GM18505 (cell line): ENCODE results near the gene DZIP3.

ENCODE experiments used
- ATAC-seq: cut with Tn5 transposase; IDR thresholded peaks from one replicate; pipeline ENCODE4 v1.9.1; 2021; ENCODE audit not compliant: unreplicated experiment
- POLR2A ChIP-seq: IDR thresholded peaks from 4 replicates; pipeline ENCODE4 v1.6.1; 2011; ENCODE audit warnings: borderline replicate concordance; ENCODE audit not compliant: insufficient read depth, insufficient read length; ENCODE audit errors: extremely low read depth

Gene DZIP3

GRCh38 chr3:108564564-108564963 lies 25.0 kb upstream of the DZIP3 start:
- no peak for ATAC-seq
- no peak for TF ChIP-seq POLR2A

- no peak for ATAC-seq
- no peak for TF ChIP-seq POLR2A
These were observed 24.0 kb upstream of the DZIP3 start for GRCh38 chr3:108565506-108565905.

DNA sequence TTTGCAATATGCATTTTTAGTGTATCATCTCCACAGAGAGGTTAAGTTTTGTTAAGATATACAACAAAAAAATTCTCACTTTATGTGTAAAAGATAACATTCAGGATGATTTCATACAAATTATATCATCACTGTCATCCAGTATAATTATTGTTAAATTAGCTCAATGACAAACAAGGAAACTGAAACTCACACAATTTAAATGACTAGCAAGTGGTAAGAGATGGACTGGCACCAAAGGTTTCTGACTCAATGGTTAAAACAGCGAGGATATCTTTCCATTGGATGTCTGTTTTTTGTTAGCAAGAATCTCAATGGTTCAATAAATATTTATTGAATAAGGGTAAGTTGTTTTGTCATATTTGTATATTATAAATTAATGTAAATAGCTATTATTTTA lies 22.9 kb upstream of the DZIP3 start:
- ATAC-seq: no peak

DNA sequence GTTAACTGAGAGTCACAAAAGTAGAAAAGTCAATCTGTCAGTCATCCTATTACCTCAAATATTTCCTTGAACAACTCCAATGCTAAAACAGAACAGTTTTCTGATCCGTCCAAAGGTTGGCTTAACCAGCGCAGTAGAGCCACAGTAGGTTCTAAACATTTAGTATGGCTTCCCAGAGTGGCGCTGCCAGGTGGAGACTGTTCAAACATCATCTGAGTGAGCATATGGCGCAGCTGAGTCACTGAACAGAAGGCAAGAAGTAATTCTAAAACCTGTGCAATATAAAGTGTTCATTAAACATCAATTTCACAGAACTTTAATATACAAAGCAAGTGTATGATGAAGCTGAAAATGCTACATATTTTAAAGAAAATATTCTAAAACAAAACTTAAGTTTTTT lies 20.2 kb upstream of the DZIP3 start:
- no peak for TF ChIP-seq POLR2A
- no peak for ATAC-seq

More for the DNA sequence above, 22.9 kb upstream of the DZIP3 start:
- no peak for TF ChIP-seq POLR2A

- no peak for ATAC-seq
- no peak for TF ChIP-seq POLR2A
These were observed 11.5 kb upstream of the DZIP3 start for GRCh38 chr3:108578064-108578463.

DNA sequence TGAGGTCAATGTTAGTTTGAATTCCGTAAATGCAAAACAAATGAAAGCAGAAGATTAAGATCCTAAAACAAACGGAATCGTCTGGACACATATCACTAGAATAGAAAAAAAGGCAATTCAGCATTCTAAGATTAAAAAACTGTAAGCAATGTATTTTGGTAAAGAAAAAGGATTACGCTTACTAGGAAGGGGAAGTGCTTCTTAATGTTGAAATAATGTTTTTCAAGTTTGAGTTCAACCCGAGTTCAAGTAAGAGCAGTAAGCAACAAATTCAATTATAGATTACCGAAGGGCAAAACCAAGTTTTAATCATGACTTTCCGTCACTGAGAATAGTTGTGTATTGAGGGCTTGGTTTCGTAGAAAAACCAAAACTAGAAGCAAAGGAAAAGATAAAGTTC lies 921 bp upstream of the DZIP3 start:
- no peak for TF ChIP-seq POLR2A
- no peak for ATAC-seq

- ATAC-seq: no peak
- no peak for TF ChIP-seq POLR2A
These were observed 439 bp downstream of the DZIP3 start for GRCh38 chr3:108589998-108590323.

GRCh38 chr3:108590460-108590859 lies 938 bp downstream of the DZIP3 start:
- no peak for TF ChIP-seq POLR2A
- ATAC-seq: no peak

- ATAC-seq: no peak
- TF ChIP-seq POLR2A: no peak
These were observed 5.8 kb downstream of the DZIP3 start for GRCh38 chr3:108595321-108595720.

- ATAC-seq: no peak
- no peak for TF ChIP-seq POLR2A
These were observed 8.9 kb downstream of the DZIP3 start for GRCh38 chr3:108598375-108598774.

GRCh38 chr3:108599677-108600409 lies 10.3 kb downstream of the DZIP3 start:
- no peak for TF ChIP-seq POLR2A
- no peak for ATAC-seq

DNA sequence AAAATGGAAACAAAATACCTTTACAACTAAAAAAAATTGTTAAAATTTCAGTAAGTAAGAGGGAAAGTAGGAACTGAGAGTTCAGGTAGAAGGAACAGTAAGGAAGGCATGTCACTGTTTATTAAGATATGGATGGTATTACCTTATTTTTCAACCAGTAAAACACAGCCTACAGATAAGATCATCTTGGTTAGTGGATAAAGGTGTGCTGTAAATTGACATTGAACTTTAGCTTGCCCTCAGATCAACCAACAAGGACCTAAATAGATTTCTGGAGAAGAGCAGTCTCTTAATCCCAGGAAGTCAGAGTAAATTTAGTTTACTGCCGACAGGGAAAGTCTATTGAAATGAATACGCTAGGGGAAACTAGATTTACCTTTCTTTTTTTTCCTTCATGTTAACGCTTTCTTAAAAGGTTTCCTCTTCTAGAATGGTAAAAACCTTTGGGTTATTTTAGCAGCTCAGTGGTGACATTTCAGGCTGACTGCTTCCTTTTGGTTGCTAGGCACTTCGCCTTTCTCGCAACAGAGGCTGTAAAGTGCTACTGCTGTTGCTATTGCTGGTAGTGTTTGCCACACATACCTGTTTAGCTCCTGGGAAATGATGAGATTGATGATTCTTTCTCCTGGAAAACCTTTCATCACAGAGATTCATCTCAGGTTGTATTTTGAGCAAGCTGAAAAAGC lies 12.9 kb downstream of the DZIP3 start:
- peak; percentile 77 for ATAC-seq
- no peak for TF ChIP-seq POLR2A

DNA sequence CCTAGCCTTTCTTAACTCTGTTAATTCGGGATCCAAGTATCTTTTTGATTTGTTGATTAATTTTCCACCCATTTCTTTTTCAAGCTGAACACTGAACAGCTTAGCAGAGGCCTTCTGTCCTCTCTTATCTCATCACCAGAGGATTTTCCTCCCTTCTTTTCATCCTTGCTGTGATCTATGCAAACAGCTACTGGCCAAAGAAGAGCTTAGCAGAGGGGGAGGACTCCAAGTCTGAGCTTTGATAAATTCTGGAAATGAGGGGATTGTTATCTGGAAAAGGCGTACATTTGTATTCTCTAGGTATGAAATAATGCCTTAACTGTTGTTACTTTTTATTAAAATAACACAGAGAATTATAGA lies 13.4 kb downstream of the DZIP3 start:
- no peak for TF ChIP-seq POLR2A

DNA sequence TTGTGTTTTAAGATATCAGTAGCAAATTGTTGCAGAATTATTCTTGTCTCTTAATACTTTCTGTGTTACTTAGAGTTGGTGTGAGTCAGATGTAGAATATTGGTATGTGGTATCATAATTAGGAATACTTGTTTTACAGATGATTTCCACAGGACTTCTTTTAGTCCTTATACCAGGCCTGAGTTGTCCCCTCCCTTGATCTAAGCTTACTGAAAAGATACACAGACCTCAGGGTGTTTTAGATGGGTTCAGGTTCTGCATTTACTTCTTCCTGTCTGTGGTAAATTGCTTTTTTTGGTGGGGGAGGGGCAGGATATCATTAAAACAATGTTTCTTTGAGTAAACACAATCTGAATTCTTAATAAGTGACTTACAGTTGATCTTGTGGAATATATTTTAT lies 14.2 kb downstream of the DZIP3 start:
- ATAC-seq: peak; percentile 48
- no peak for TF ChIP-seq POLR2A

More for the DNA sequence above, 13.4 kb downstream of the DZIP3 start:
- ATAC-seq: peak; percentile 2

GRCh38 chr3:108605028-108605427 lies 15.5 kb downstream of the DZIP3 start:
- no peak for TF ChIP-seq POLR2A
- ATAC-seq: no peak

GRCh38 chr3:108605491-108605890 lies 16.0 kb downstream of the DZIP3 start:
- ATAC-seq: no peak
- TF ChIP-seq POLR2A: no peak

DNA sequence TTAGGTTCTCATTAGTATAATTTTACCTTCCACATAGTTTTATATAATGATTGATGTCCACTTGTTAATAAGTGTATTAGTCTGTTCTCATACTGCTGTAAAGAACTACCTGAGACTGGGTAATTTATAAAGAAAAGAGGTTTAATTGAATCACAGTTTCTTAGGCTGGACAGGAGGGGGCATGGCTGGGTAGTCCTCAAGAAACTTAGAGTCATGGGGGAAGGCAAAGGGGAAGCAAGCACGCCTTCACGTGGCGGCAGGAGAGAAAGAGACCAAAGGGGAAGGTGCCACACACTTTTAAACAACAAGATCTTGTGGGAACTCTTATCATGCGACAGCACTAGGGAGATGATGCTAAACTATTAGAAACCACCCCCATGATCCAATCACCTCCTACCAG lies 19.2 kb downstream of the DZIP3 start:
- no peak for TF ChIP-seq POLR2A
- ATAC-seq: no peak
